Activated CD8-positive, alpha-beta T cell treated with anti-CD3 and anti-CD28 coated beads for 36 hours (primary cell): ENCODE measurements around the gene MRM1. TPM values are rescaled to one million over a fixed set of nuclear protein-coding genes. Genes with fewer than 3 reads are reported as not detected.

Experiments used
- ATAC-seq: fragments of 200-7000 bp; cut with Tn5 transposase; one replicate; pipeline ENCODE4 v1.10.0; 2021; ENCODE audit warnings: mild to moderate bottlenecking, moderate library complexity
- CTCF ChIA-PET: fragments of 350-600 bp; sonication (Branson Sonifier 250); formaldehyde crosslinking; loops from one replicate; lab custom pipeline; 2021; ENCODE audit warnings: antibody characterized with exemption; lab: Charles Lee
- POLR2A ChIA-PET: fragments of 350-600 bp; sonication (Branson Sonifier 250); formaldehyde crosslinking; loops from one replicate; lab custom pipeline; 2021; ENCODE audit warnings: antibody characterized with exemption; lab: Charles Lee
- DNase-seq: peaks from one replicate; pipeline ENCODE4 v3.0.0-alpha.2; 2020
- H3K27ac Mint-ChIP-seq: one replicate; pipeline ENCODE4 v1.8.0; 2021; ENCODE audit warnings: mild to moderate bottlenecking, mixed read lengths
- H3K27me3 Mint-ChIP-seq: one replicate; pipeline ENCODE4 v1.8.0; 2021; ENCODE audit warnings: mixed read lengths
- H3K36me3 Mint-ChIP-seq: one replicate; pipeline ENCODE4 v1.8.0; 2021; ENCODE audit warnings: low read depth, mixed read lengths
- H3K4me1 Mint-ChIP-seq: one replicate; pipeline ENCODE4 v1.8.0; 2021; ENCODE audit warnings: low read depth, mixed read lengths
- H3K4me3 Mint-ChIP-seq: one replicate; pipeline ENCODE4 v1.8.0; 2021; ENCODE audit warnings: mild to moderate bottlenecking, moderate library complexity, mixed read lengths
- H3K9me3 Mint-ChIP-seq: one replicate; pipeline ENCODE4 v1.8.0; 2021; ENCODE audit warnings: mixed read lengths
- intact Hi-C: fragments of 100-400 bp; cut with micrococcal nuclease; formaldehyde crosslinking; loops from one replicate; pipeline ENCODE4 v1.10.0; 2022
- total RNA-seq, 2 experiments: library from RNA; stranded (reverse); gene quantifications; one replicate each; pipeline ENCODE4 v1.2.3, GENCODE V29; 2021
- TF ChIP-seq, protein P1 (sequence below): fragments of 200-600 bp; IDR thresholded peaks from one replicate; pipeline ENCODE4 v1.8.0; 2022; ENCODE audit warnings: antibody characterized with exemption, mild to moderate bottlenecking

MRM1 gene
- total RNA-seq, 2 experiments from 2014 or later, result 24.5 to 27.4 TPM

GRCh38 chr17:36591434-36592315 lies 9.7 kb upstream of the MRM1 start, which contains the start of gene DHRS11:
Gene DHRS11 (plus strand): TSS chr17:36591879. CDS start chr17:36592010, 131 bp downstream.
- intact Hi-C loops, result no loop called here
- Mint-ChIP-seq H3K27me3 (no peaks in the 10 kb centered on the region), H3K27ac (peak within 1 kb of the TSS; percentile 60), H3K4me1 (peaks cover 30% of the 10 kb centered on the region), H3K4me3 (peak within 1 kb of the TSS; percentile 72), H3K9me3 (no peaks in the 10 kb centered on the region), H3K36me3 (peaks cover 21% of the 10 kb centered on the region)
- POLR2A ChIA-PET, result interaction anchor here (1.1 to 3.9 kb wide), 5 partner anchors 9 to 46 kb away, joined by 3 to 21 read pairs (median 3); partner anchors contain the start of gene MRM1
- peak; percentile 79 for DNase-seq
- TF ChIP-seq, protein P1, sequence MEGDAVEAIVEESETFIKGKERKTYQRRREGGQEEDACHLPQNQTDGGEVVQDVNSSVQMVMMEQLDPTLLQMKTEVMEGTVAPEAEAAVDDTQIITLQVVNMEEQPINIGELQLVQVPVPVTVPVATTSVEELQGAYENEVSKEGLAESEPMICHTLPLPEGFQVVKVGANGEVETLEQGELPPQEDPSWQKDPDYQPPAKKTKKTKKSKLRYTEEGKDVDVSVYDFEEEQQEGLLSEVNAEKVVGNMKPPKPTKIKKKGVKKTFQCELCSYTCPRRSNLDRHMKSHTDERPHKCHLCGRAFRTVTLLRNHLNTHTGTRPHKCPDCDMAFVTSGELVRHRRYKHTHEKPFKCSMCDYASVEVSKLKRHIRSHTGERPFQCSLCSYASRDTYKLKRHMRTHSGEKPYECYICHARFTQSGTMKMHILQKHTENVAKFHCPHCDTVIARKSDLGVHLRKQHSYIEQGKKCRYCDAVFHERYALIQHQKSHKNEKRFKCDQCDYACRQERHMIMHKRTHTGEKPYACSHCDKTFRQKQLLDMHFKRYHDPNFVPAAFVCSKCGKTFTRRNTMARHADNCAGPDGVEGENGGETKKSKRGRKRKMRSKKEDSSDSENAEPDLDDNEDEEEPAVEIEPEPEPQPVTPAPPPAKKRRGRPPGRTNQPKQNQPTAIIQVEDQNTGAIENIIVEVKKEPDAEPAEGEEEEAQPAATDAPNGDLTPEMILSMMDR, result no peak
- peak; percentile 94 for ATAC-seq
- CTCF ChIA-PET, result interaction anchor here (0.8 to 5.1 kb wide), 2 partner anchors 11 to 57 kb away, joined by 3 to 45 read pairs; partner anchors contain the start of genes MRM1, MYO19 and PIGW

DNA sequence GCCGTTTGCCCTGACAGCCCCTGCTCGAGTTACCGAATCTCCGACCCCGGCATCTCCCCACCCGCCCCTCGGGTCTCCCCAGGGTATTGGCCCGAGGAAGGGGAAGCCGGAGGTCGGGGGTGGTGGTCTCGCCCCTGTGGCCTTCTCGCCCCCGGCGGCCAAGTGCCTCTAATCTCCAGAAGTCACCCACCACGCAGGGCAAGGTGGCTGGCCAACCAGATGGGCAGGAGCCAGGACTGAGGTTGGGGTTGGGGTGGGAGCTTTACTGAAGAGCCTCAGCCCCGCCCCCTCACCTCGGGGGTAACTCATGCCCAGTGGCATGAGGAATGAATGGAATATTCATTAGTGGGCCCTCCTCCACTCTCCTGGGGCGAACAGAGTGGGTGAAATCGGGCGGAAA lies 9.1 kb upstream of the MRM1 start:
- ATAC-seq (peak; percentile 22), DNase-seq (peak; percentile 24)
- Mint-ChIP-seq H3K4me1 (peaks cover 30% of the 10 kb centered on the region), H3K27ac (no peak overlapping the region), H3K36me3 (peaks cover 17% of the 10 kb centered on the region), H3K27me3 (no peaks in the 10 kb centered on the region), H3K4me3 (peak overlapping the region; percentile 72), H3K9me3 (no peaks in the 10 kb centered on the region)
- CTCF ChIA-PET, result interaction anchor here (0.8 to 5.1 kb wide), 3 partner anchors 10 to 58 kb away, joined by 3 to 45 read pairs (median 3); partner anchors contain the start of genes MRM1, MYO19 and PIGW
- TF ChIP-seq, protein P1, result no peak
- intact Hi-C loops, result no loop called here
- POLR2A ChIA-PET, result interaction anchor here (1.5 to 3.9 kb wide), 3 partner anchors 10 to 47 kb away, joined by 3 to 21 read pairs (median 3); partner anchors contain the start of gene MRM1

- Mint-ChIP-seq H3K4me3 (peak overlapping the region; percentile 72), H3K36me3 (peaks cover 15% of the 10 kb centered on the region), H3K27ac (no peak overlapping the region), H3K27me3 (no peaks in the 10 kb centered on the region), H3K4me1 (peaks cover 30% of the 10 kb centered on the region), H3K9me3 (no peaks in the 10 kb centered on the region)
- ChIA-PET CTCF (interaction anchor here (0.8 to 5.1 kb wide), 4 partner anchors 10 to 58 kb away, joined by 3 to 45 read pairs (median 3); partner anchors contain the start of genes MRM1, MYO19 and PIGW), POLR2A (interaction anchor here (1.2 to 3.9 kb wide), 3 partner anchors 9 to 34 kb away, joined by 3 to 21 read pairs (median 3); partner anchors contain the start of gene MRM1)
- ATAC-seq (no peak), DNase-seq (no peak)
- intact Hi-C loops, result no loop called here
- TF ChIP-seq, protein P1, result no peak
Observed at GRCh38 chr17:36592716-36593321, 8.6 kb upstream of the MRM1 start.

- Mint-ChIP-seq H3K27ac (no peak overlapping the region), H3K27me3 (no peaks in the 10 kb centered on the region)
Observed at GRCh38 chr17:36593656-36594316, 7.6 kb upstream of the MRM1 start.

More at GRCh38 chr17:36593656-36594316, 7.6 kb upstream of the MRM1 start:
- ChIA-PET POLR2A (interaction anchor here (1.2 to 3.9 kb wide), 3 partner anchors 8 to 35 kb away, joined by 3 to 21 read pairs (median 3); partner anchors contain the start of gene MRM1), CTCF (interaction anchor here (1.0 to 5.1 kb wide), 2 partner anchors 9 to 32 kb away, joined by 3 to 45 read pairs; partner anchors contain the start of gene MRM1)
- Mint-ChIP-seq H3K4me3 (no peak overlapping the region), H3K4me1 (peaks cover 30% of the 10 kb centered on the region), H3K36me3 (peaks cover 12% of the 10 kb centered on the region), H3K9me3 (no peaks in the 10 kb centered on the region)
- DNase-seq (no peak), ATAC-seq (no peak)
- intact Hi-C loops, result no loop called here
- TF ChIP-seq, protein P1, result no peak
